Measurements from ENCODE around the gene REPS1. TPM values are rescaled to one million over a fixed set of nuclear protein-coding genes. Genes with fewer than 3 reads are reported as not detected.

REPS1 gene
- total RNA-seq, 2 donors from 2014 or later, result 38.6 to 97.1 TPM

Other genes starting within 250 kb of the REPS1 start
- 10 to 100 TPM; 36.3 to 41.6 TPM for gene CCDC28A, start 214.5 kb downstream of the REPS1 start, total RNA-seq
- under 1 TPM in 1 of 2 donors, not detected in 1; 0.41 TPM for gene ECT2L, start 192.2 kb downstream of the REPS1 start, total RNA-seq
- gene ABRACL, start 40.5 kb upstream of the REPS1 start, total RNA-seq, result 10 to 100 TPM; 13.0 to 52.8 TPM
- gene HECA, start 146.8 kb upstream of the REPS1 start, total RNA-seq, result 10 to 100 TPM; 26.0 to 45.9 TPM

Measured in prostate gland (tissue), 2 donors.